GM18502 (cell line): ENCODE results near the gene EPHA4.

ENCODE experiments used
- ATAC-seq: cut with Tn5 transposase; IDR thresholded peaks from one replicate; pipeline ENCODE4 v1.9.1; 2021; ENCODE audit warnings: mild to moderate bottlenecking; ENCODE audit not compliant: unreplicated experiment, poor library complexity

The EPHA4 gene

GRCh38 chr2:221572219-221572820, at the start of gene EPHA4:
EPHA4 (minus strand) TSS chr2:221572304; CDS start chr2:221572248, 56 bp downstream.
- peak; percentile 92 for ATAC-seq

DNA sequence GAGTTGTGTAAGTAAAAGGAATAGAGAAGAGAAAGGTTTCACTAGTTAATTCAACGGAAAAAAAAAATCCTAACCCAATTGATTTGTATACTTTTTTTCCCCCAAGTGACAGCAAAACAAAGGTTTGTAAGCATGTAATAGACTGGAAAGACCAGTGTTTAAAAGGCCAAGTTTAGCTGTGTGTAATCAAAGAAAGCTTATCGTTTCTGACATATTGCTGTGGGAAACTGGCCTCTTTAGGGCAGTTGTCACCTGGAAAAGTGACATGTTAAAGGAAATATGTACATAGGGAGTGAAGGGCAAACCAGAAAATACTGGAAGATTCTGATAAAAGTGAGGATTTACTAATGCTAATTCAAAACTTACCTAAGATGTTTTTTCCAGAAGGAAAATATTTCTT, 45.9 kb upstream of the EPHA4 start:
- no peak for ATAC-seq

- no peak for ATAC-seq
These were observed 44.5 kb upstream of the EPHA4 start for GRCh38 chr2:221616561-221616960.

DNA sequence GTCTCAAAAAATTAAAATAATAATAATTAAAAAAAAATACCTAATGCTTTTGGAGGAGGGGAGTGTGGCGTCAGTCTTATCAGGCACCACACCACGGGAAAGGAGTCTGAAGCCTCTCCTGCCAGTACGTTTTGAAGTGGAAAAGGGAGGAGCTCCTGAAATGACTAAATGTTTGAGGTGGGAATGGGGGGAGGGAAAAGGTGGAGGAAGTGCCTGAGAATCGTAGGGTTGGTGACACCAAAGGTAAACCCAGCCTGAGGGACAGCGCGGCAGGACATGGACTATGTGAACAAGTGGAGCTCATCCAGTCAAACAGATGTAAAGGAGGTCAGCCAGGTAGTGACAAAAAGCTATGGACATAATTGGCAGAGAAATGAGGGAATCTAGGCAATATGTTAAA, 42.2 kb upstream of the EPHA4 start:
- no peak for ATAC-seq

DNA sequence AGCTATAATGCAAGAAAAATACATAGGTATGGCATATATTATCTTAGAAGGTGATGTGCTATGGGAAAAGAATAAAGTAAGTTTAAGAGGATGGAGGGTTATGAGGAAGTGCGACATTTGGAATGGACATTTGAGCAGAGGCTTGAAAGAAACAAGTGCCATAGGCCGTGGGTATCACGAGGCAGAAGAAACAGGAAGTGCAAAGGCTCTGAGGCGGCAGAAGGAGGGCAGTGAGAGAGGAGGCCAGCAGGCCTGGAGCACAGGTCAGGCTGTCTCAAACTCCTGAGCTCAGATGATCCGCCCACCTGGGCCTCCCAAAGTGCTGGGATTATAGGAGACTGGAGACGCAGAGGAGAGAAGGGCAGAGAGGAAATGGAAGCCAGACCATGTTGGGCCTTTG, 40.7 kb upstream of the EPHA4 start:
- ATAC-seq, result no peak

- no peak for ATAC-seq
These were observed 40.1 kb upstream of the EPHA4 start for GRCh38 chr2:221612161-221612560.

GRCh38 chr2:221610675-221611074, 38.6 kb upstream of the EPHA4 start:
- ATAC-seq, result no peak

DNA sequence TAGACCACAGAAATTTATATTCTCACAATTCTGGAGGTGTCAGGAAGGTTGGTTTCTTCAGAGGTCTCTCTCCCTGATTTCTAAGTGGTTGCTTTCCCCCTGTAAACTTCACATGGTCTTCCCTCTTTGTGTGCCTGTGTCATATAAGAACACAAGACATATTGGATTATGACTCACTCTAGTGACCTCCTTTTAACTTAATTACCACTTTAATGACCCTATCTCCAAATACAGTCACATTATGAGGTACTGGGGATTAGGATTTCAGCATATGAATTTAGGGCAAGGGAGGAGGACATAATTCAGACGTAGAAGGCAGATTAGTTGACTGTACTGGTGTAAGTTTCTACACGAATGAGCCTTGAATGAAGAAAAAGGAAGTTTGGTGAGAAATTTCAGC, 38.2 kb upstream of the EPHA4 start:
- ATAC-seq, result no peak

DNA sequence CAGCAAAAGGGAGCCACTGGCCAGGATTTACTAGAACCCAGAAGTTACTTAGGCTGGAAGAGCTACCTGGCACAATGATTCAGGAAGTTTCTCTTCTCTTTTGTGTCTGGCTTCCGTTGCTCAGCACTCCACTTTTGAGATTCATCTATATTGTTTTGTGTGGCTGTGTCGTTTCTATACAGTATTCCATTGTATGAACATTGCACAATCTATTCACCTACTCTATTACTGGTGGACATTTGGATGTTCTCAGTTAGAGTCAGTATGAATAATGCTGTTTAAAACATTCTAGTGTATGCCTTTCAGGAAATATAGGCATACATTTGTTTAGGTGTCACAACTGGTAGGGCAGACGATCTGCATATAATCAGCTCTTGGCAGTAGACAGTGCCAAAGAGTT, 36.3 kb upstream of the EPHA4 start:
- ATAC-seq, result no peak

DNA sequence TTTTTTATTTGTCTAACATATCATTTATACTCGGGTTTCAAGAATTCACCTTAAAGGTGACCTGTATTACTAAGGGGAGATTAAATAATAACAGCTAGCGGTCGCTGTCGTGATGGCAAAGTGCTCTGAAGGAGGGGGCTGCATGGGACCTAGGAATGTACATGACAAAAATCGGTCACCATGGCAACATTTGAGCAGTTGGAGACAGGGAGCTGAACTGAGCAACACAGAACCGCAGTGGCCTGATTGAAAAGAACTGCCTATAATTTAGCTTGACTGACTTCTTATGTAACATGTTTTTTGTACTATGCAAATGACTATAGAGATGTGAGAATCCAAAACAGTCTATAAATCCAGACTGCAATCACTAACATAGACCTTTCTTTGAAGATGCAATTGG, 34.3 kb upstream of the EPHA4 start:
- ATAC-seq, result no peak

- ATAC-seq, result no peak
These were observed 33.7 kb upstream of the EPHA4 start for GRCh38 chr2:221605751-221606240.

DNA sequence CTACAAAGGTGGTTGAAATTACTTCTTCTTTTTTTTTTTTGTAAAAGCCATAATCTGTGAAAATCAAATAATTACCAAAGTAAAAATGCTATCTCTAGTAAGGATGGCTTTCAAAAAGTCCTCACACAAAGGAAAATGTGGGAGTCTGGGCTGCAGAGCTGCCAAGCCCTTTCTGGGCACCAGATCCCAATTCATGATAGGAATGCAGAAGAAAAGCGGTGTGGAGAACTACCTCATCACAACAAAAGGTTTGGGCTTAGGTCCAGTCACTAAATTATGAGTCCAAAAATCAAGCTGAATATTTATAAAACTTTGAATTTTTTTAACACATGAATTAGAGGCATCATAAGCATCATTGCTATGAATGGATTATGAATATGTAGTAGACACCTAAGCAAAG, 30.8 kb upstream of the EPHA4 start:
- ATAC-seq, result no peak

DNA sequence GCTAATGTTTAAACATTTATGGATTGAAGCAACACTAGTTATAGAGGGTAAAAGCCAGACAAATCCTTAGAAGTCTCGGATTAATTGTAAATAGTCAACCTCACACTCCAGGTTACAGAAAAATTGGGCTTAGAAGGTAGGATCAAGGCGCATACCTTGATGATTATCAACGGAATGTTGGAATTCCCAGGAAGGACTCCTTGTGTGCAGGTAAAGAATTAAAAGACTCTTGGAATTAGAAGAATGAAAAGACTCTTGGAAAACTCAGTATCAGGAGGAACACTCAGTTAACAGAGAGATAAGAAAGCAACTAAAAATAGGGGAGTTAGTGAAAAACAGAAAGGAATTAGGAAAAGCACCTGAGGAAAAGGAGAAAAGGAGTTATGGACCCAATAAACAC, 29.3 kb upstream of the EPHA4 start:
- no peak for ATAC-seq

DNA sequence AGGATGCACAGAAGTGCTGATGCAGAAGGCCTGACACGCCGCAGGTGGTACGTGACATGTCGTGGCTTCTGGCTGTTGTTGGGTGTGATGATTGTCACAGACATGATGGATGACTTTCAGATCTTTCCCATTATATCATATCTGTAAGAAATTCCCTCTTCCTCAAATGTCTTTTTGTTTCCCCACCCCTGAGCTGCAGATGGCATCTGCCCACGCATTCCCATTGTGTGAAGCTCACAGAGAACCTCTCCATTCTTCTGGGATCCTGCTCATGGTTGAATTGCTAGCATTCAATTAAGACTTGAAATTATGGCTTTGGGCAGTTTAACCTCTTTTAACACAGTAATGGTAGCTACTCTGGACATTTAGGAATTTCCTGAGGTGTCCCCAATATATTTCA, 28.3 kb upstream of the EPHA4 start:
- ATAC-seq, result no peak

GRCh38 chr2:221596192-221596591, 24.1 kb upstream of the EPHA4 start:
- no peak for ATAC-seq

DNA sequence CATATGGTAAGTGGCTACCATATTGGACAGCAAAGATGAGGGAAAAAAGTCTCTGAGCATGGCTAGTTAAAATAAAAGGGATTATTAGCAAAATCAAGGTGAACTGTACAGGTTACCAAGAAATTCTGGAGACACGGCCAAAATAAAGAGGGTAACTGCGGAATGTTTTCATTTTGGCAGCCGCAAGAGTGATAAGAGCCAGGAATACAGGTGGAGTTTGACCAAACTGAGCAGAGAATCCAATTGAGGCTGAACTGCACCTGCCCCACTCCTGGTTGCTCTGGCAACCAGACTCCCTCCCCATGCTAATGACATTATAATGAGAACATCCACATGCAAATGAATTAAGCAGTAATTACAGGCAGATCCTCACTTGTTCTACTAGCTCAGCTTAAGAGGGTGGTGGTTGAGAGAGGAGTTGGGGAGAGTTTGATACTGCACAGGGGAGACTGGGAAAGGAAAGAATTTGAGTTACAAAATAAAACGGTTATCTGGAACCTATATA, 18.8 kb upstream of the EPHA4 start:
- no peak for ATAC-seq

DNA sequence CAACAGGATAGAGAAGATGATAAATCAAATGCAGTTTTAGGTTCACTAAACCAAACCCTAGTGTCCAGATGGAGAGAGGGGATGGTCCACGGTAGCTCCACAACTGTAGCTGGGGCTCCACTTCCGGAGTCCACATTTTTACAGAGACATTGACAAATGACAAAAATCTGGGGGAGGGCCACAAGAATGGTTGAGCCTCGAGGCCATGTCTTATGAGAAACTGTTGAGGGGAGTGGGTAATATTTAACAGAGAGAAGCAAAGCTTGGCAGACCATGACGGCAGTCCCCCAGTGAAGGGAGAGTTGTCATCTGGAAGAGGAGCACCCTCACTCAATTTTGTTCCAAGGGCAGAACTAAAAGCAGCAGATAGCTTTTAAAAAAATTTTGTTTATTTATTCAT, 17.6 kb upstream of the EPHA4 start:
- no peak for ATAC-seq

- no peak for ATAC-seq
These were observed 16.3 kb upstream of the EPHA4 start for GRCh38 chr2:221588306-221588985.

DNA sequence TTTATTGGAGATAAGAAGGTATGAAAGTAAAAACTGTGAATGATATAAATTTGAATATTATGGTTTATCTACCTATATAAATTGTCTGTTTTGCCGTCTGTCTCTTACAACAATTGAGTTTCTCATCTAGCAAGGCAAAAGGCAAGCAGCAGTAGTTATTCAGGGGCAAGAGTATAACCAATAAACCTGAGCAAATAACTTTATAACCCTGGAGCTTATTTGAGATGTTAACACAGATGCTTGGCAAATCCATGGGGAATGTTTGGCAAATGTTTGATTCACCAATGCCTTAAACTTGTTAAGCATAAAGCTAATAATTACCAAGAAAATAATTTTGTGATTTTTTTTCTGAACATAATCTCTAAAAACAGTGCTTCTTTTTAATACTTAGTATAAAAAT, 9.9 kb upstream of the EPHA4 start:
- ATAC-seq, result no peak

- ATAC-seq, result no peak
These were observed 2.1 kb upstream of the EPHA4 start for GRCh38 chr2:221574231-221574570.

- ATAC-seq, result peak; percentile 67
These were observed 1.5 kb upstream of the EPHA4 start for GRCh38 chr2:221573430-221574230.
